Spinal cord (tissue), 10 donors: ENCODE results near the gene HPCA. TPM values are rescaled to one million over a fixed set of nuclear protein-coding genes. Genes with fewer than 3 reads are reported as not detected.

ENCODE experiments used
- DNase-seq, 6 donors: peaks; one replicate each; pipeline versions ENCODE4 v3.0.0 to v3.0.0-alpha.2; 2013 to 2015; ENCODE audit warnings: low spot score in 6 of 6, low read depth in 4 of 6
- H3K27ac ChIP-seq: one replicate; pipeline ENCODE4 v1.5.1; 2013; ENCODE audit warnings: low read depth, low read length, control low read depth
- H3K27me3 ChIP-seq: one replicate; pipeline ENCODE4 v1.6.1; 2013; ENCODE audit warnings: low read length; ENCODE audit not compliant: control insufficient read depth, insufficient read depth
- H3K36me3 ChIP-seq: one replicate; pipeline ENCODE4 v1.6.1; 2013; ENCODE audit warnings: low read length; ENCODE audit not compliant: control insufficient read depth, insufficient read depth
- H3K4me1 ChIP-seq: one replicate; pipeline ENCODE4 v1.6.1; 2013; ENCODE audit warnings: low read length; ENCODE audit not compliant: control insufficient read depth, insufficient read depth
- H3K4me3 ChIP-seq: one replicate; pipeline ENCODE4 v1.5.1; 2013; ENCODE audit warnings: low read depth, low read length, control low read depth
- H3K9me3 ChIP-seq: one replicate; pipeline ENCODE4 v1.6.1; 2013; ENCODE audit warnings: low read length; ENCODE audit not compliant: control insufficient read depth, insufficient read depth
- WGBS: methylation state at CpG from one replicate; pipeline ENCODE4 v1.1.5; 2013; ENCODE audit warnings: missing lambda C conversion rate; ENCODE audit not compliant: insufficient coverage; 5-methylcytosine and 5-hydroxymethylcytosine counted together
- polyA plus RNA-seq, 2 donors: library from polyadenylated mRNA; unstranded; fragments of 120-200 nt; gene quantifications; one replicate each; pipeline ENCODE4 v1.2.1, GENCODE V29; 2013; ENCODE audit not compliant: insufficient read length in 2 of 2
- total RNA-seq, 2 donors: library from RNA; depleted of rRNA in 1 of 2; stranded (reverse); fragments of 120-200 nt in 1 of 2; fragments of >200 nt in 1 of 2; gene quantifications; one replicate each; pipeline versions ENCODE4 v1.2.3 to v1.2.4, GENCODE V29; 2013 to 2014
- donor health status: healthy.

HPCA gene
- total and polyA plus RNA-seq, 4 donors: 19.3 to 209 (median 117) TPM

DNA sequence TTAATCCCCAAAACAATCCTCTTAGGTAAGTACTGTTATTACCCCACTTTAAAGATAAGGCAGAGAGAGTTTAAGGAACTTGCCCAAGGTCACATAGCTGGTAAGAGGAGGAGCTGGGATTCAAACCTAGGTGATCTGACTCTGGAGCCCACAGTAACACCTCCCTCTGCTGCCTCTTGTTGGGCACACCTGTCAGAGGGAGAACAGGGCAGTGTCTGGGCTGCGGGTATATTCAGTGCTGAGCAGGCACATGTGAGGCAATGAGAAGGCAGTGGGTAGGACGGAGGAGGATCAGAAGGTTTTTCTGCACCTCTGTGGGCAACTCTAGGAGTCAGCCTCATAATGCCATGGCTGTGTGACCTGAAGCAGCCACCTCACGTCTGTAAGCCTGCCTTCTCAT, 1.8 kb downstream of the HPCA start:
- DNase-seq: no peak
- Histone ChIP-seq H3K4me1 (peaks cover 50% of the 10 kb centered on the region), H3K4me3 (no peak overlapping the region), H3K27me3 (peaks cover 32% of the 10 kb centered on the region), H3K36me3 (peaks cover 12% of the 10 kb centered on the region), H3K27ac (no peak overlapping the region), H3K9me3 (no peaks in the 10 kb centered on the region)
- 93% methylated on average over 2 of the region's 3 CpGs for WGBS

DNA sequence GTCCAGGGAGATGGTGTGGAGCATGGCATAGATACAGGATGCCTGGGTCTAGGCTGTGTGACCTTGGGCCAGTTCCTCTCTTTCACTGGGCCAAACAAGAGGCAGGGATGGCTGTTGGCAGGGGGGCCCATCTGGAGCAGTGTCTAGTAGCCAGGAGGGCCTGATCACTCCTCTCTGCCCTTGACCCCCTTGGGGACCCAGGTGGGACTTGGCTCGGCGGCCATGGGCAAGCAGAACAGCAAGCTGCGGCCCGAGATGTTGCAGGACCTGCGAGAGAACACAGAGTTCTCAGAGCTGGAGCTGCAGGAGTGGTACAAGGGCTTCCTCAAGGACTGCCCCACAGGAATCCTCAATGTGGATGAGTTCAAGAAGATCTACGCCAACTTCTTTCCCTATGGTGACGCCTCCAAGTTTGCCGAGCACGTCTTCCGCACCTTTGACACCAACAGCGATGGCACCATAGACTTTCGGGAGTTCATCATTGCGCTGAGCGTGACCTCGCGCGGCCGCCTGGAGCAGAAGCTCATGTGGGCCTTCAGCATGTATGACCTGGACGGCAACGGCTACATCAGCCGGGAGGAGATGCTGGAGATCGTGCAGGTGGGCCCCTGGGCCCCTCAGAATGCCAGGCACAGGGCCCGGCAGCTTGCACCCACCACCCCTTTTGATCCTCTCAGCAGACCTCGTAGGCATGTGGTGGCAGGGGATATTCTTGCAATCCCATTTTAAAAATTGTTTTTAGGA, 2.6 kb downstream of the HPCA start:
- WGBS: 97% methylated on average over 18 of the region's 24 CpGs
- peaks cover 34% of the 10 kb centered on the region for H3K27me3 ChIP-seq
- H3K36me3 ChIP-seq: peaks cover 12% of the 10 kb centered on the region
- no peak overlapping the region for H3K27ac ChIP-seq
- peaks cover 57% of the 10 kb centered on the region for H3K4me1 ChIP-seq
- H3K9me3 ChIP-seq: no peaks in the 10 kb centered on the region
- no peak for DNase-seq
- no peak overlapping the region for H3K4me3 ChIP-seq

DNA sequence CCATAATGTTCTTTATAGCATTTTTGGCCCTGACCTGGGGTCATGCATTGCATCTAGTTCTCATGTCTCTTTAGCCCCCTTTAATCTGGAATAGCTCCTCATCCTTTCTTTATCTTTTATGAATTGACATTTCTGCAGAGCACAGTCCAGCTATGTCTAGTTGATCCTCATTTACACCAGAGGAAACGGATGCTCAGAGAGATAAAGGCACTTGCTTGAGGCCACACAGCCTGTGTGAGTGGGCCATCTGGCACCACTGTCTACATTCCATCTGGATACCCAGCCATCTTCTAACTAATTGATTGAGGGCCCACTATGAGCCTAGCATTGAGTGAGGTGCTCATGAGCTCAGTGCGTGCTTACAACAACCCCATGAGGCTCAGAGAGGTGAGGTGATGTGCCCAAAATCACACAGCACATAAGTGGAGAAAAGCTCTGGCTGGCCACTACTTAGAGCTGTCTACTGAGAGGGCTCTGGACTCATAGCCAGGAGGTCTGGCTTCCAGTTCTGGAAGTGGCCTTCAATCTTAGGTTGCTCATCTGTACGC, 3.5 kb downstream of the HPCA start:
- no peaks in the 10 kb centered on the region for H3K9me3 ChIP-seq
- H3K4me3 ChIP-seq: no peak overlapping the region
- H3K27me3 ChIP-seq: peaks cover 34% of the 10 kb centered on the region
- no peak overlapping the region for H3K27ac ChIP-seq
- no peak for DNase-seq
- H3K4me1 ChIP-seq: peaks cover 56% of the 10 kb centered on the region
- peaks cover 15% of the 10 kb centered on the region for H3K36me3 ChIP-seq
- WGBS: 94% methylated on average over 2 of the region's 3 CpGs

DNA sequence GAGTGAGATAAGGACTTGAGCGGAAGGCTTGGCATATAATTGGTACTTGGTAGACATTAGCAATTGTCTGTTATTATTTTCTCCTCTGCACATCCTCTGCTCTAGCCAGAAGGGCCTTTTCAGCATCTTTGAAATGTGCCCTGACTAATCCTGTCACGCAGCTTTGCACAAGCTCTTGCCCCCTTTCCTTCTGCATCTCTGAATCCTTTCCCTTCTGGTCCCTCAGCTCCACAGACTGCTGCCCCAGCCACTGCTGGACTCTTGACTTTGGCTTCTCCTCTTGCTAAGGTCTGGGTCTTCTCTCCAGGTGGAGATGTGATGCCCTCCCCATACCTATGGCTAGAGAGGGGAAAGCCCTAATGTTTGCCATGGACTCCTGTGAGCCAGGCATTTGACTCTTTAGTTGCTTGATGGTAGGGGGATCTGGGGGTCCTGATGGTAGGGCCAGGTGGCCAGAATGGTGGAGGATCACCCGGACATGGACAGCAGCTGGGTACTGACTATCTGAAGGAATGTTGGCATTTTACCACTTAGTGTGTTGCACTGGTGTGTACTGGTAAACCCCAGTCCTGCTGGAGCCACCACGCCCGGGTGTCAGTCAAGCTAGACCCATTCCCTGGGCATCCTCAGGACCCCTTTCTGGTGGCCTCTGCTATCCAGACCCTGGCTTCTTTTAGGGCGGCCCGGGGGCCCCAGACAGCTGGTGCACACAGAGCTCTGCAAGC, 4.4 kb downstream of the HPCA start:
- H3K27ac ChIP-seq: no peak overlapping the region
- no peak for DNase-seq
- no peak overlapping the region for H3K4me3 ChIP-seq
- 88% methylated on average over 6 of the region's 7 CpGs for WGBS
- peaks cover 24% of the 10 kb centered on the region for H3K36me3 ChIP-seq
- no peaks in the 10 kb centered on the region for H3K9me3 ChIP-seq
- peaks cover 32% of the 10 kb centered on the region for H3K27me3 ChIP-seq
- peaks cover 56% of the 10 kb centered on the region for H3K4me1 ChIP-seq

DNA sequence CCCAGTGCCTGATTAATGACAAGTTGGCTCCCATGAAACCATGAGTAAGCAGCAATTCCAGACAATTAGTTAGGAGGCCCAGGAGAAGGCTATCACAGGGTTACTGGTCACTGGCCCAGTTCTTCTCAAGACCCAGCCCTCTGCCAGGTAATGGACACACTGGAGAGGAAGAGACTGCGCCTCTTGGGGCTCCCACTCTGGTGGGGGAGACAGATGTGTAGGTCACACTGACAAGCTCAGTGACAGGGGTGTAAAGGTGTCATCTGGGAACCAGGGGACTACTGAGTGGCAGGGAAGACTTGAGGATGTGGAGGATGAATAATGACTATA, 4.9 kb downstream of the HPCA start:
- Histone ChIP-seq H3K27ac (no peak overlapping the region), H3K36me3 (peaks cover 27% of the 10 kb centered on the region), H3K4me3 (no peak overlapping the region), H3K9me3 (no peaks in the 10 kb centered on the region), H3K27me3 (peaks cover 28% of the 10 kb centered on the region), H3K4me1 (peaks cover 51% of the 10 kb centered on the region)
- 100% methylated on average over 1 of the region's 1 CpG for WGBS
- DNase-seq: no peak

DNA sequence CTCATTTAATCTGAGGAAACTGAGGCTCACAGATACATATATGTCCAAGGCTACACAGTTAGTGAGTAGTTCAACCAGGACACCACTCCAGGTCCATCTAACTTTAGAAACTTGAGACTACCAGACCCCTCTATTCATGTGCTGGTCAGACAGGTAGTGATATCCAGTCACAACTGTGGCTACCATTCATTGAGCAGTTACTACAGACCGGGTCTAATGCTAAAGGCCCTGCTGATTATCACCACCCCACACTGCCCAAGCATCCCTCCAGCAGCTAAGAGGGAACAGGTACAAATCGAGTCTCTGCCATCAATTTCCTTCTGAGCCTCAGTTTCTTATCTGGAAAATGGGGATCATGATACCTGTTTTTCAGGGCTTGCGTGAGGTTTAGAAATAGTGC, 5.3 kb downstream of the HPCA start:
- Histone ChIP-seq H3K9me3 (no peaks in the 10 kb centered on the region), H3K4me1 (peaks cover 49% of the 10 kb centered on the region), H3K4me3 (no peak overlapping the region), H3K27me3 (peaks cover 26% of the 10 kb centered on the region), H3K36me3 (peaks cover 30% of the 10 kb centered on the region), H3K27ac (no peak overlapping the region)
- no peak for DNase-seq
- 90% methylated on average over 3 of the region's 3 CpGs for WGBS

DNA sequence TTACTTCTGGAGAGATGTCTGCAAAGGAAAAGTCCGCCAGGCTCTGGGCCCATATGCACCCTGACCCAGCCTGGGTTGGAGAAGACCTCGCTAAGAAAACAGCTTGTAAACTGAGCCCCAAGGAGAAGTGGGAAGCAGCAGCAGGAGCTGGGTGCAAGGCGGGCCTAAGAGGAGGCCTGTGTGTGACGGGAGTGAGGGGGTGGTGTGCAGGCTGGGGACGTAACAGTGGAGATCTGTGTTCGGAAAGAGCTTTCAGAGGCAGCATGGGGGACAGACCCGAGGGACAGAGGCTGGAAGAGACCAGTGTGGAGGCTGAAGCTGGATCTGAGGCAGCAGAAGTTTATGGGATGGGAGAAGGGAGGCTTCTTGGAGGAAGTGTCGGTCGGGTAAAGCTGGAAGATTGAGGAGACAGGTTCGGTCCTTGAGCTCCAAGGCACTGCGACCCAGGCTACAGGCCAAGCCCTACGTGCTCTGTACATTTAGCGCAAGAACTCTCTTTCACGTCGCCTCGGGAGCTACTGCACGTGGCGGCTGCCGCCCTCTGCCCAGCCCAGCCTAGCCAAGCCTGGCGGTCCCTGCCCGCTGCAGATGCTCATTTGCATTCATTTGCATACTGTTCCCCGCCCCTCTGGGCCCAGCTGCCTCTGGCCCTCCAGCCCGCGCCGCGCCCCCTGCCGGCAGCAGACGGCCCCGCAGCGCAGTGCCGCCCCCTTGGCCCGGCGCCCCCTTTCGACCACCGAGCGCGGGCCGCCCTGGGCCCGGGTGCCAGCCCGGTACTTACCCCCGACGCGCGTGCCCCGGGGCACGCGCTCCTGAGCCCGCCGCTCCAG, 6.3 kb downstream of the HPCA start:
- peak in 2 of 6 donors; percentile 92 to 93 for DNase-seq
- Histone ChIP-seq H3K36me3 (peaks cover 30% of the 10 kb centered on the region), H3K4me1 (peaks cover 39% of the 10 kb centered on the region), H3K4me3 (peak overlapping the region; percentile 63), H3K9me3 (no peaks in the 10 kb centered on the region), H3K27ac (no peak overlapping the region), H3K27me3 (peaks cover 17% of the 10 kb centered on the region)
- WGBS: 13% methylated on average over 49 of the region's 49 CpGs

DNA sequence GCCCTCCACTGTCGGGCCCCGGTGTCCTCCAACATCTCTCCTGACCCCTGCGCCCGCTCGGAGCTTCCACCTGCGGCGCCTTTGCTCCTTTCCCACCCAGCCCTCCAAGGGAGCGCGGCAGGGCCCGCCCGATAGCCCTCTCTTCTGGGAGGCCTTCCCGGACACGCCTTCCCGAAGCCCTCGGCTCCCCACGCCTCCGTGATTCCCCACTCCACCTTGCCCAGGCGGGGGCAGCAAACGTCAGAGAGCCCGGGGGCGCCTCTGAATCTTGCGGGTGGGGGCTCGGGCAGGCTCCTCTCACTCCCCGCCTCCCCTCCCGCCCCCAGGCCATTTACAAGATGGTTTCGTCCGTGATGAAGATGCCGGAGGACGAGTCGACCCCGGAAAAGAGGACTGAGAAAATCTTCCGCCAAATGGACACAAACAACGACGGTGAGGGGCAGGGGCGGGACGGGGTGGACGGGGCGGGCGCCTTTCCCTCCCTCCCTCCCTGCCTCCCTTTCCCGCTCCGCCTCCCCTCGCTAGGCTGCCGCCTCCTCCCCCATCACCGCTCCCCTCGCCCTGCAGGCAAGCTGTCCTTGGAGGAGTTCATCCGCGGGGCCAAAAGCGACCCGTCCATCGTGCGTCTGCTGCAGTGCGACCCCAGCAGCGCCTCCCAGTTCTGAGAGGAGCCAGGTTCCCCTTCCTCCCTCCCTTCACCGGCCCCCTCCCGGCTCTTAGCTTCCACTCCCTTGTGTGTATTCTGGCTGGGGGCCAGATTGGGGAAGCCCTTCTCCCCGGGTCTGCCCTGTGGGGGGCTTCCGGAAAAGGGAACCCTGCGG, 7.1 kb downstream of the HPCA start:
- peaks cover 37% of the 10 kb centered on the region for H3K36me3 ChIP-seq
- peaks cover 37% of the 10 kb centered on the region for H3K4me1 ChIP-seq
- peaks cover 15% of the 10 kb centered on the region for H3K27me3 ChIP-seq
- peak overlapping the region; percentile 69 for H3K27ac ChIP-seq
- H3K4me3 ChIP-seq: peak overlapping the region; percentile 63
- DNase-seq: peak in 2 of 6 donors; percentile 80 to 89
- H3K9me3 ChIP-seq: no peaks in the 10 kb centered on the region
- under 1% methylated on average over 53 of the region's 58 CpGs for WGBS
